G401 (cell line): ENCODE data around the gene FCRLB. TPM values are rescaled to one million over a fixed set of nuclear protein-coding genes. Genes with fewer than 3 reads are reported as not detected.
"Not testable (repeated sequence)": the region's sequence is repeated elsewhere in the genome, so short reads cannot be mapped to it uniquely, and the experiment has no call there.

Source experiments
- DNase-seq: peaks from one replicate; pipeline ENCODE4 v3.0.0-alpha.2; 2015; ENCODE audit warnings: low spot score
- in situ Hi-C: cut with HindIII; loops from 2 replicates; pipeline ENCODE4 v1.10.0; 2016; ENCODE audit warnings: low sequenced_read_pairs, mixed read lengths
- total RNA-seq: library from RNA; depleted of rRNA; stranded (reverse); fragments of >200 nt; shearing (Covaris generic); gene quantifications from 2 replicates; pipeline ENCODE4 v1.2.3, GENCODE V29; 2014

The FCRLB gene
- total RNA-seq, 1 experiment from 2014 or later: 1.5 TPM

DNA sequence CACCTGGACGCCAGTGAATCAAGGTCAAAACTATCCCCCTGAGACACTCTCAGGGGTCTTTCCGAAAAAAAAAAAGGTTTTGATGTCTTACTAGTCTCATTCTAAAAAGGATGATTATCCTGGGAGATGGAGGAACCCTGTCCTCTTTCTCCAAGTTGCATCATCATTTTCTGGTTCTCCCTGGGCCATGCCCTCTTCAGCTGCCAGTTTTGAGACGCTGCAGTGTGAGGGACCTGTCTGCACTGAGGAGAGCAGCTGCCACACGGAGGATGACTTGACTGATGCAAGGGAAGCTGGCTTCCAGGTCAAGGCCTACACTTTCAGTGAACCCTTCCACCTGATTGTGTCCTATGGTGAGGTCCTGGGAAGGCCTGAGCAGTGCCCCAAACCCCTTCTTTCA is 10.8 kb upstream of the FCRLB start:
- DNase-seq: no peak
- in situ Hi-C loops: no loop called here

DNA sequence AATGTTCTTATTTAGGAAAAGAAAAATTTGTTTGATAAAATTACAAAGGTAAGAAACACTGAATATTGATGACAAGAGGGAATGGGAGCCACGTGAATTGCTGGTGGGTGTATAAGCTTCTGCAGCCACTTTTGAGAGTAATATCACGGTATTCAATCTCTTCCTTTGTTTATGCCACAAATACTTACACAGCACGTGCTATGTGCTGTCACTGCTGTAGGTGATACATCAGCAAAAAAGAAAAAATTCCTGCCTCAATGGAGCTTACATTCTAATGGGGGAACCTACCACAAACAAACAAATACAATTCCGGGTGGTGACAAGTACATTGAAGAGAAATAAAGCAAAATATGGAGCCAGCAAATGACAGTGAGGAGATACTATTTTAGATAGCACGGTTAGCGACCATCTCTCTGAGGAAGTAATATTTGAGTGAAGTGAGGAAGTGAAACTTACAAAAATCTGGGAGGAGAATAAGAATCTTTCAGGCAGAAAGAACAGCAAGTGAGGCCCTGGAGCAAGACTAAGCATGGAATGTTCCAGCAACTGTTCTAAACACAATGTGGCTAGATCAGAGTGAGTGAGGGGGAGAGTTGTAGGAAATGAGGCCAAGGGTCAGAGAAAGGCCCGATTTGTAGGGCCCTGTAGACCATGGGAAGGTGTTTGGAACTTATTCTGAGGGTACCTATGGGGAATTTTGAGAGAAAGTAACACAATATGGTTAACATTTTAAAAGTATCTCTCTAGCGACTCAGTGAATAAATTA is 2.6 kb upstream of the FCRLB start:
- no peak for DNase-seq
- in situ Hi-C loops: no loop called here

DNA sequence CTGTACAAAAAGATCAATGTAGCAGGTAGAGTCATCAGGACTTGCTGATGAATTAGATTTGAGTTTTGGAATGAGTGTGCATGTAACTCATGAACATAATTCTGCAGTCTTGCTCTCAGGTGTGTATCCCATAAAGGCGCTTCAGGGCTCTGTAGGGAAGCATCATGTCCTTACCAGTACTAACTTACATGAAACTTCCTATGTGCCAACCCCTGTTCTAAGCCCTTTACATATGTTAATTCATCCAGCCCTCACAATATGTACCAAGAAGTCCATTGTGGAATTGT is 2.1 kb upstream of the FCRLB start:
- in situ Hi-C loops: no loop called here

DNA sequence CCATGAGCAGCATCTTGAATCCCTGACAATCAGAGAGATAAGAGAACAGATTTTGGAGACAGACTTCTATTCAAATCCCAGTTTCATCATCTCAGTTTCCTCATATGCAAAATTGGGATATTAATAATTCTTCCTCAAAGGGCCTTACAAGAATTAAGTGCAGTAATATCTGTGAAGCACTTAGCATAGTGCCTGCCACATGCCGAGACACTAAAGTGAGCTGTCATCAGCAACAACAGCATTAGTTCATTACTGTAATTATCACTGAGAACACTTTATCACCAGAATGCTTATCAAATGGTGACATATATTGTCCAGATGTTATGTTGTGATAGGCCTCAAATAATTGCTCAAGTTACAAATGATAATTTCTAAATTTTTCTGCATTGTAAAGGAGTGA is 922 bp upstream of the FCRLB start:
- DNase-seq: no peak
- in situ Hi-C loops: no loop called here

More for the DNA sequence above, 2.1 kb upstream of the FCRLB start:
- no peak for DNase-seq

DNA sequence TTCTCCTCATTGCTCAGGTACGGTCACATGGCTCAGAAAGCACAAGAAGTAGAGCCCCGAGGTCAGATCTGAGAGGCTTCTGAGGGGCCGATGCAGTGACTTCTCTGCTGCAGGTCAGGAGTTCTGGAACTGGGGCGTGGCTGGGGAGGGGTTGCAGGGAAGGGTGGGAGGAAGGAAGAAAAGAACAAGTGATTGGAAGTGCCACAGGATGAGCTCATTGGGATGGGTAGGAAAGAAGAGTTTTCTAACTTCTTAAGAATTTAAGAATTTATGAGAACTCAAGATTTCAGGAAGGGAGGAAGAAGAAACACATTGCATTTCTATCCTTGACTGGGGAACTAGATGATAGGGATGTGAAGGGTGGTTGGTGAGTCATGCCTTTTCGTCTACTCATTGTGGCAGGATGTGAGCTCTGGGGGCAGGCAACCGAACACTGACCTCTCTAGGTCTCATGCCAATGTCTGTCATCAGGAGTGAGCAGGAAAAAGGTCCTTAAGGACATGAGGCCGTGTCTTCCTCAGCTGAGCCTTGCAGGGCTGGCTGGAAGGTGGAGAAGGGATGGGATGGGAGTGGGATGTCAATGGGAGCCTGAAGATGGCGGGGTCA is 497 bp downstream of the FCRLB start:
- DNase-seq: no peak
- in situ Hi-C loops: no loop called here

DNA sequence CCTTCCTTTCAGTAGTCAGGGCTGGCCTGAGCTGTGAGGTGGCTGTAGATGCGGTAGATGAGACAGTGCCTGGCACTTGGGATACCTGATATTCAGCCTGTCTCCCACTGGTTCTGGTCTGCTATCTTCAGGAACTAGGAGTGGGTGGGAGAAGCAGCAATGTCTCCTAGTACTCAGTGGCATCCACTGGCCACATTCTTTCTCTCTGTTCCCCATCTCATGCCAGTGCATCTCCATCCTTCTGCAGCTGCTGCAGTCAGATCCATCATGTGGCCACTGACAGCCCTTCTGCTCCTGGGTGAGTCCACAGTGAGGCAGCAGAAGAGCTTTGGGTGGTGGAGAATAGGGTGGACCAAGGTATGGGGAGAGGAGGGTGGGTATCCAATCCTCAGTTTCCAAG is 1.1 kb downstream of the FCRLB start:
- in situ Hi-C loops: no loop called here
- no peak for DNase-seq

DNA sequence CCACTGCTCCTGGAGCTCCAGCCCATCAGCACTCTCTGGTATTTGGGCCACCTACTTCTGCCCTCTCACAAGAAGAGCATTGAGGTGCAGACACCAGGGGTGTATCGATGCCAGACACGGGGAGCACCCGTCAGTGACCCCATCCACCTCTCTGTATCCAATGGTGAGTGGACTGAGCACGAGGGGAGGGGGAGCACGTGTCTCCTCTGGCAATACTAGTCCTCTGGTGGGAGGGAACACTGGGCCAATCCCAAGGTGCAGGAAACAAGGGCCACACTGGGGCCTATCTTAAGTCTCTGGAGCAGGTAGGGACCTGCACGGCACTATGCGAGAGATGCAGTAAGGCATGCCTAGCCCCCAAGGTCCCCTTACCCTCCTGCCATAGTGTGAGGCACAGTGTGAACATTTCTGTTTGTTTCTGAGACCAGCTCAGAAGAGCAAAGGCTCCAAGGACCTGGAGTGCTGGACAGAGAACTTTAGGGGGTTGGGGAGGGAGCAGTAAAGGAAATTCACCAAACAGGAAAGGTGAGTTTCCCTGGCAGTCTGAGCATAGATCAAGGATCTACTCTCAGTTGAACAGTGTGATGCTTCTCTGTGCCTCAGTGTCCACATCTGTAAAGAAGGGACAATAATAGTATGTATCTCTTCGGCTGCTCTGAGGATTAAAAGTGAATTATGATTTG is 2.3 kb downstream of the FCRLB start:
- in situ Hi-C loops: no loop called here
- DNase-seq: no peak

DNA sequence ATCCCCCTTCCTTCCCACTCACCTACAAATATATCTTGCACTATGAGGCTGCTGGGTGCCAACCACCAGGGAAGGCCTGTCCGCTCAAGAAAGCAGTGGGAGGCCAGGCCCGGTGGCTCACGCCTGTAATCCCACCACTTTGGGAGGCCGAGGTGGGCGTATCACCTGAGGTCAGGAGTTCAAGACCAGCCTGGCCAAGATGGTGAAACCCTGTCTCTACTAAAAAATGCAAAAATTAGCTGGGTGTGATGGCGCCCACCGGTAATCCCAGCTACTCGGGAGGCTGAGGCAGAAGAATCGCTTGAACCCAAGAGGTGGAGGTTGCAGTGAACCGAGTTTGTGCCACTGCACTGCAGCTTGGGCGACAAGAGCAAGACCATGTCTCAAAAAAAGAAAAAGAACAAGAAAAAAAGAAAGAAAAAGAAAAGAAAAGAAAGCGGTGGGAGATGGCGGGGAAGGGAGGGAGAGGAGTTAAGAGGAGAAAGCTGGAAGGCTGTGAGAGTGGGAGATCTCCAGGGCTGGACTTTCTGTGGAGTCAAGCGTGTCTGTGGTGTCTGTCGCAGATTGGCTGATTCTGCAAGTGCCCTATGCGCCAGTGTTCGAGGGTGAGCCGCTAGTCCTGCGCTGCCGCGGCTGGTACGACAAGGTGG is 4.0 kb downstream of the FCRLB start:
- in situ Hi-C loops, DNase-seq: not testable (repeated sequence)

DNA sequence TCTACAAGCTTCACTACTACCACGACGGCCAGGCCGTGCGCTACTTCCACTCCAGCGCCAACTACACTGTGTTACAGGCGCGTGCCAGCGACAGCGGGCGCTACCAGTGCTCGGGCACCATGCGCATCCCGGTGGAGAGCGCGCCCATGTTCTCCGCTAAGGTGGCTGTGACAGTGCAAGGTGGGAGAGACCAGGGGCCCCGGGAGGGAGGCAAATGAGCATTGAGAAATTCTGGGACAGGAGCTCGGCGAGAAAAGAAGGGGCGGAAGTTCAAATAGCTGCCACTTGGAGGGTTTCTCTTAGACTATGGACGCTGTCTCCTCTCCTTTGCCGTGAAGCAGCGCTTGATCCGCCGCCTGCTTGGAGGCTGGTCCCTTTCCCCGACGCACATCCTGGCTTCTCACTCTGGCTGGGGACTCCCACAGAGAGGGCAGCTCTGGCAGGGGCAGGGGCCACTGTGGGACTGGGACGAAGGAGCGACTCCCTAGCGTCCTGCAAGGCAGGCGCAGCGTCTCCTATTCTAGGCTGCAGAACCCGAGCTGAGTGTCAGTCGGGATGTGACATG is 4.6 kb downstream of the FCRLB start:
- peak; percentile 65 for DNase-seq
- in situ Hi-C loops: no loop called here

DNA sequence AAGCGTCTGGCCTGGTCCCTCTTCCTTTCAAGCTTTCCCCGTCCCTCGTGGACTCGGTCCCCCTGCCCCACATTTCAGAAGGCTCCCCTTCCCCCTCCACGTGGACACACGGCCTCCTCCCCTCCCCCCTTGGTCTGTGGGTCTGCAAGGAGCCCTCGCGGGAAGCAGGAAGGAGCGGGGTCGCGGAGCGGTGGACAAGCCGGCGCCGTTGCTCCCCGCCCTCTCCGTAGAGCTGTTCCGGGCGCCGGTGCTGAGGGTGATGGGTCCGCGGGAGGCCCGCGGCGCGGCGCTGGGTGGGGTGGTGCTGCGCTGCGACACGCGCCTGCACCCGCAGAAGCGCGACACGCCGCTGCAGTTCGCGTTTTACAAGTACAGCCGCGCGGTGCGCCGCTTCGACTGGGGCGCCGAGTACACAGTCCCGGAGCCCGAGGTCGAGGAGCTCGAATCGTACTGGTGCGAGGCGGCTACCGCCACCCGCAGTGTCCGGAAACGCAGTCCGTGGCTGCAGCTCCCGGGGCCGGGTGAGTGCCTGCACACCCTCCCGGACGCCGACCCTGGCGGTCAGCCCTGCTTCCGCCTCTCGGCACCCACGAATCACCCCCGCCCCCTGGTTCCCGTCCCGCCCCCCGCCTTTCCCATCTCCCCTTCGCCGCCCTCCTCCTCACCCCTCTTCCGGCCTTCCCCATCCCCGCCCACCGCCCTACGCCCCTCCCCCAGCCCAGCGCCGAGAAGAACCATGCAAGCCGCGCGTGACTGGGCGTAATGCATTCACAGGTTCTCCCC is 5.3 kb downstream of the FCRLB start:
- in situ Hi-C loops: no loop called here
- DNase-seq: peak; percentile 78

DNA sequence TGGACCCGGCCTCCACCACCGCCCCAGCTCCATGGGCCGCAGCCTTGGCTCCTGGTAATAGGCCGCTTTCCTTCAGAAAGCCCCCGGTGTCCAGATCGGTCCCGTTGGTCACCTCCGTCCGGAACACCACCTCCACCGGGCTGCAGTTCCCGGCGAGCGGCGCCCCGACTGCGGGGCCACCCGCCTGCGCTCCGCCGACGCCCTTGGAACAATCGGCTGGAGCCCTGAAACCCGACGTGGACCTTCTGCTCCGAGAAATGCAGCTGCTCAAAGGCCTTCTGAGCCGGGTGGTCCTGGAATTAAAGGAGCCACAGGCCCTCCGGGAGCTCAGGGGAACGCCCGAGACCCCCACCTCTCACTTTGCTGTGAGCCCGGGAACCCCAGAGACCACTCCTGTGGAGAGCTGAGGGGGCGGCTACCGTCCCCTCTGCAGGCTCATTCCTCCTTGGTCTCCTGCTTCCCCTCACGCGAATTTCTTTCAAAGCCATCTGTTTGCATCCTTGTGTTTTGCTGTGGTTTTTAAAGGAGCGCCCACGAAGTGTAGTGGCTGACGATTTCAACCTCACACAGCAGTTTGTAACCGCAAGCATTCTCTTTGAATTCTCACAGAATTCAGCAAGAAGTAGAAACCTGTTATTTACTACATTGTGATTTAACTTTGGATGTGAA is 6.0 kb downstream of the FCRLB start:
- in situ Hi-C loops: no loop called here
- DNase-seq: peak; percentile 49

DNA sequence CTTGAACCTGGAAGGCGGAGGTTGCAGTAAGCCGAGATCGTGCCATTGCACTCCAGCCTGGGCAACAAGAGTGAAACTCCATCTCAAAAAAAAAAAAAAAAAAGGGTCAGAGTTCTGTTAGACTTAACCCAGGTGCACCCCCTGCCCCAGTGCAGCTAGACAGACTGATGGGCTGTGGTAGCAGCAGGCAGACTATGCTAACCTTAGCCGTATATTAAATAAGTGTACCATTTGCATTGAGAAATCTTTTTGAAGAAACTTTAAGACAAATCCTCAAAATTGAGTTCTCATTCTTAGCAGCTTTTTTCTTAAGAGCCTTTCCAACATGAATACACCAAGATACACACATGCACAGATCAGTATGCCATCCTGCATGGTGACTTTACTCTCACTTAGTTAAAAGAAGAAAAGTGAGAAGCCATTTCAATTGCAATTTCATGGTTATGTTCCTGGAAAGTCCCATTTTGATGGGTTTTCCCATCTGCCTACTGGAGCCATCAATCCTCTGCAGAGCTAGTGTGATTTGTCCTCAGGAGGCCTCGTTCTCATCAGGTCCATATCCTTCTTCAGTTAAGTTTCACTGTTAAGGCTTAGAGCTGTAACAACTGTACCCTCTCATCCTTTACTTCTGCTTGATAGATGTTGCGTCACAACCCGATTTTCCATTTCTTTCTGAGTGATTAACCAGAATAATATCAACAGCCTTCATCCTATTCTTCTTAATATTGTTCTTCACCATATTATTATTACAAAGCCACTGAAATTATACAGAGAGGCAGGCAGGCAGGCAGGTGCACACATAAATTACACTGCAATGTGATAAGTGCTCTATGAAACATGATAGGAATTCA is 7.3 kb downstream of the FCRLB start:
- no peak for DNase-seq
- in situ Hi-C loops: no loop called here

DNA sequence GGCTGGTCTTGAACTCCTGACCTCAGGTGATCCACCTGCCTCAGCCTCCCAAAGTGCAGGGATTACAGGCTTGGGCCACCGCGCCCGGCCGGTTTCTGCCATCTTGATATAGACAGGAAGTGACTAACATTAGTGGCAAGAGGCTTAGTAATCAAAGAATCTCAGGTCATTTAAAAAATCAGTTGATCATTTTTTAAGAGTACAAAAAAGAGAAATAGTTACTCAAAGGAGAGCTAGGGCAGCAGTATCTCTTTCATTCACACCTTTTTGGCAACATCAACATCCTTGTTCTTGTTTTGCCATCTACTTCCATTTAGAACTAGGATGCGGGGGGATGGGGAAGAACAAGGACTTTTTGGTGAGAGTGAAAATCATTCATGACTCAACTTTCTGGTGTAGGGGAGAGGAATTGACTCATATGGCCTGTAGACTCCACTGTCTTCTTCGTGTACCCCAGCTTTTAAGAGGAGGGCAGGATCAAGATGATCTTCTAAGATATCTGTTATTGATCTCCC is 8.8 kb downstream of the FCRLB start:
- in situ Hi-C loops: no loop called here
- no peak for DNase-seq

DNA sequence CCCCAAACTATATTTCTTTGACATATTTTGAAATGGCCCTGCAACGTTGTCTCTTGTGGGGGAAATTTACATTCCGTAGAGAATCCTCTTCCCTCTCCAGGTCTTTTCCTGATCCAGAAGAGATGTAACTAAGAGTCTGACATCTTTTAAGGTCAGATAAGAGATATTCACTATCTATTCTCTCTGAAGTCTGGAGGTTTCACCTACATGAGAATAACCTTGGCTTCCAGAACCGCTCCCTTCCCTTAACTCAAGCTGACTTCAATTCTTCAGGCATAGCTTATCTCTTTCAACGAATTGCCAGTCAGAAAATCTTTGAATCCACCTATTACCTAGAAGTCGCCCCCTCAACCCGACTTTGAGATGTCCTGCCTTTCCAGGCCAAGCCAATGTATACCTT is 9.9 kb downstream of the FCRLB start:
- in situ Hi-C loops: no loop called here
- DNase-seq: no peak

DNA sequence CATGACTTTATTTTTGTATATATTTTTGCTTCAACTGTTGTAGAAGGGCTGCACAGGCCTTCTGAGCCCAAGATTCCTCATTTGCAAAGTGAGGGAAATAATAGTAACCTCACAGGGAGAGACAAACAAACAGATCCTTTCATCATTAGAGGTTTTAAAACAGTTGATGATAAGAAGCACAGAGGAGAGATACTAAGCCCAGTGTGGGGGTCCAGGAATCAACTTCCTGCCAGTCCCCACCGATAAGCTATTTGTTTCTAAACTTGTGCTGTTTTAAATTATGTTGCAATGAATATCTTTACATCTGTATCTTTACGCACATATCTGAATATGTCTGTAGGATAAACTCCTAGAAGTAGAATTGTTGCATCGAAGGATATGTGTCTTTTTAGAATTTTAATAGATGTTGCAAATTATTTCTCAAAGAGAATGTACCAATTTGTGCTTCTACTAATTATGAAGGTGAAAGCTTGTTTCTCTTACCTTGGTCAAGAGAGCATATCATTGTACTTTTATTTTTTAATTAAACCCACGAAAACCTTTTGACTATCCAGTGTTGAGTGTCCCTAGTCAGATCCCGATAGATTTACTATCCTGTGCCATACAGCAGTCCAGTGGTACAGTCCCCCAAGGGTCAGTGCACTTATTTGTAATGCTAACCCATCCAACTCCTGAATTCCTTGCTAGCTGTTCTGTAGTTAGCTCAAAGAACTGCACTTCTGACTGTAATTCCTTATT is 10.8 kb downstream of the FCRLB start:
- in situ Hi-C loops: no loop called here
- DNase-seq: no peak

DNA sequence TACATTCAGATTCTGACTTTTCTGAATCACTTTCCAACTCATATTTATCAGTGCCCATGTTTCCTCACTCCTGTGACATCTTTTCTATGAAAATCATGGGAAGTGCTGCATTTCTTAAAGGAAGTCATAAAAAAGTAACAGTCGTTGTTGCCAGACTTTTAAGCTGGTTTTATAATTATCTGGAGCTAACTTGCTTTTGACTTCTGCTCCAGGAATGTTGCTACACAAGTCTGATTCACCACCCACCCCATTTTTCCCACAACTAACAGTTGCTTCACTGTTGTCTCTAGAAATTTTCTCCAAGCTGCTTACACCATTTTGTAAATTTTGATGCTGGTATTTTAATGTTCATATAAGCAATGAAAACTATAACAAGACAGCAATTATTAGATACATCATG is 12.2 kb downstream of the FCRLB start:
- in situ Hi-C loops: no loop called here
- DNase-seq: no peak

DNA sequence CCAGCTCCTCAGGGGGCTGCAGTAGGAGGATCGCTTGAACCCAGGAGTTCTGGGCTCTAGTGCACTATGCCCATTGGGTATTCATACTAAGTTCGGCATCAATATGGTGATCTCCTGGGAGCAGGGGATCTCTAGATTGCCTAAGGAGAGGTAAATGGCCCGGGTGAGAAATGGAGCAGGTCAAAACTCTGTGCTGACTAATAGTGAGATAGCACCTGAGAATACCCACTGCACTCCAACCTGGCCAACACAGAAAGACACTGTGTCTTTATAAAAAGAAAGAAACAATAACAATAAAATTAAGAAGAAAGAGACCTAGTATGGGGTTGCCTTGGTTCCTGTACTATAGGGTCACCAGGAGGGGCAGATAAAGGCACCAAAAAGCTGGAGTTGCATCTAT is 14.5 kb downstream of the FCRLB start:
- in situ Hi-C loops: no loop called here
- DNase-seq: no peak
